ENCODE data around the gene LTBP1. TPM values are rescaled to one million over a fixed set of nuclear protein-coding genes. Genes with fewer than 3 reads are reported as not detected.

The LTBP1 gene
- total RNA-seq, 1 donor from 2014 or later, result 48.4 TPM

DNA sequence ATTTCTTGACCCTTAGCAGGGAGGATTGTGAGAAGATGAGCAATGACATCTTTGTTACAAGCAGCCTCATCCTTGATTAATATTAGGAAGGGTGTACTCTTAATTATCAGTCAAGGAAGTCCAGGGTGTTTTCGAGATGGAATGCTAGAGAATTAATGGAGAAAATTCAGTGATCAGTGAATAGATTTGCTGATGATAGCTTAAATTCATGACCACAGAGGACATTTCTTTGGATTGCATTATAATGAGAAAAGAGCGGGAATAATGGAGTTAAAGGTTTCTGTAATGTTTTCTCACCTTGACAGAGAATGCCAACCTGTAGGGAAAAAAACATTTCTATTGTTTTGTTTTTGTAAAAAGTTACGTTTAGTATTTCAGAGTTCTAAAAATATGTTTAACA lies 249.9 kb downstream of the LTBP1 start:
- H3K36me3 ChIP-seq, result no peaks in the 10 kb centered on the region
- intact Hi-C loops (cut with DNase I), result no loop called here
- peaks cover 2% of the 10 kb centered on the region for H3K4me1 ChIP-seq
- H3K27me3 ChIP-seq, result no peaks in the 10 kb centered on the region
- TF ChIP-seq, protein P1, sequence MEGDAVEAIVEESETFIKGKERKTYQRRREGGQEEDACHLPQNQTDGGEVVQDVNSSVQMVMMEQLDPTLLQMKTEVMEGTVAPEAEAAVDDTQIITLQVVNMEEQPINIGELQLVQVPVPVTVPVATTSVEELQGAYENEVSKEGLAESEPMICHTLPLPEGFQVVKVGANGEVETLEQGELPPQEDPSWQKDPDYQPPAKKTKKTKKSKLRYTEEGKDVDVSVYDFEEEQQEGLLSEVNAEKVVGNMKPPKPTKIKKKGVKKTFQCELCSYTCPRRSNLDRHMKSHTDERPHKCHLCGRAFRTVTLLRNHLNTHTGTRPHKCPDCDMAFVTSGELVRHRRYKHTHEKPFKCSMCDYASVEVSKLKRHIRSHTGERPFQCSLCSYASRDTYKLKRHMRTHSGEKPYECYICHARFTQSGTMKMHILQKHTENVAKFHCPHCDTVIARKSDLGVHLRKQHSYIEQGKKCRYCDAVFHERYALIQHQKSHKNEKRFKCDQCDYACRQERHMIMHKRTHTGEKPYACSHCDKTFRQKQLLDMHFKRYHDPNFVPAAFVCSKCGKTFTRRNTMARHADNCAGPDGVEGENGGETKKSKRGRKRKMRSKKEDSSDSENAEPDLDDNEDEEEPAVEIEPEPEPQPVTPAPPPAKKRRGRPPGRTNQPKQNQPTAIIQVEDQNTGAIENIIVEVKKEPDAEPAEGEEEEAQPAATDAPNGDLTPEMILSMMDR (IDR thresholded peaks at IDR 0.05), result no peak
- TF ChIP-seq POLR2AphosphoS5 (IDR thresholded peaks at IDR 0.05; ENCODE audit: insufficient read depth in 1 of 2, low read depth in 1 of 2) (no peak), POLR2A (IDR thresholded peaks at IDR 0.05) (no peak)
- no peak overlapping the region for H3K27ac ChIP-seq
- no peaks in the 10 kb centered on the region for H3K9me3 ChIP-seq
- no peak overlapping the region for H3K4me3 ChIP-seq
- no peak for DNase-seq (ENCODE audit: extremely low spot score in 2 of 2)

DNA sequence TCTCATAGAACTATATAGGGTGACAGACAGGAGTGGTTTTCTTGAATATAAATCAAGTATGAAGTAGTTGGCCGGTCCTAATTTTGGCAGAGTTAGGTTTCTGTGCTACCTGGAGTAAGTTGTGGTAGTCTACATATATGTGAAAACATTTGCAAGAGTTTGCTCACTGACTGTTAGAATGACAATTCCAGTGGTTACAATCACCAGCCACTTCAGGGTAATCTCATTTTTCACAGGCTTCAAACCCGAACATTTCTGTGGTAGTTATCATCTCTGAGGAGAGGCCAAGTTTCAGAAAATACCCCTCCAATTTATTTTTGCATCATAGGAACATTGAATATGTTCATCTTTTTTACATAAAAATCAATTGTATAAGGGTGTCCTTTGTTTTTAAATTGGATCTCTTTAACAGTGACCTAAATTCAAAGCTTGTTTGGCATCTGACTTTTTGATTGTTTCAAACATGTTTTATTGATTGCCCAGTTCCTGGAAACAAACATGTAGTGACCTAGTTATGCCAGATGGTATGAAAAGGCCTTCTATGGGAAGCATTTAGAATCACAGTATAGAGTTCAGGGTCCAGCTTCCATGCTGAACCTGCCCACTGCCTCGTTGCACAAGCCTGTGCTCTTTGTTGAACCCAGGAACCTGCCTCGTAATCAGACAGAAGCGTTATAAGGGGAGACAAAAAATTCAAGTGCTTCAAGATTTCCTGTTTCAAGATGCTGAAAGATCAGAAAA lies 250.6 kb downstream of the LTBP1 start:
- DNase-seq (ENCODE audit: extremely low spot score in 2 of 2), result no peak
- intact Hi-C loops (cut with DNase I), result no loop called here

DNA sequence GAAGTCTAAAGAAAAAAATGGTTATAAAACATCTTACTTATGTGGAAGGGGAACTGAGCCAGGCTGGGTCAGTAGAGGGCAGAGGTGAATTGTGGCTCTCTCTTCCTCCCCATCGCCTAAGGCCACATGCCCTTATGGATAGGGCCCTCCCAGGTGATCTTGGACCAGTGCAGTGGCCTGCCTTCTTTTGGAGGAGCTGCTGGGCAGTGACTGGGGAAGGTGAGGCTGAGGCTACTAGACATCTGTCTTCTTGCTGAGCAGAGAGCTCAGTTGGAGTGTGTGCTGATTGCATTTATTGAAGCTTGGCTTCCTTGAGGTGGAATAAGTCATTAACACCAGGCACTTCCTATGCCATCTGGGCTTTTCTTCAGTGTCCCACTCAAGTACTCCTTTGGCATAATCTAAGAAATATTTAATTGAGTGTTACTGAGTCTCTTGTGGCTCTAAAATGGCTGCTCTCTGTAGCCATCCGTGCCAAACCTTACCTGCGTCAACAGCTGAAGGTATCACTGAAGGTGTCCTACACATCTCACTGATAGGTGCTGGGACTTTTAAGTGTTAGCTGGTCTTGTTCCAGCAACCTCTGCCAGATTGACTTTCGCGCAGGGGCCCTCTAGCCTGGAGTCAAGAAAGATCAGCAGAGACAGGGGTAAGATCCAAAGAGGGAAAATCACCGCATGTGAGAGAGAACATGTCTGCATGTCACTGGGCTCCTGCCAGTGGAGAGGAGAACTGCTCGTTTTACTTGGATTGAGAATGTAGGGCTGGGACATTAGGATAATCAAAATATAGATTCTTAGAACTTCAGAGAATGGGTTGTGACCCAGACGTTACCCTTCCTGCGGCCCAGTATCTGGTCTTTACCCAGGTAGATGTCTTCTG lies 256.1 kb downstream of the LTBP1 start:
- Histone ChIP-seq H3K4me3 (no peak overlapping the region), H3K27ac (no peak overlapping the region), H3K9me3 (no peaks in the 10 kb centered on the region), H3K36me3 (no peaks in the 10 kb centered on the region), H3K4me1 (peaks cover 23% of the 10 kb centered on the region), H3K27me3 (no peaks in the 10 kb centered on the region)
- TF ChIP-seq POLR2AphosphoS5 (IDR thresholded peaks at IDR 0.05; ENCODE audit: insufficient read depth in 1 of 2, low read depth in 1 of 2), result no peak
- no peak for TF ChIP-seq POLR2A (IDR thresholded peaks at IDR 0.05)
- TF ChIP-seq, protein P1 (IDR thresholded peaks at IDR 0.05), result no peak
- DNase-seq (ENCODE audit: extremely low spot score in 2 of 2), result no peak
- intact Hi-C loops (cut with DNase I), result no loop called here

More for the DNA sequence above, 250.6 kb downstream of the LTBP1 start:
- Histone ChIP-seq H3K36me3 (no peaks in the 10 kb centered on the region), H3K9me3 (no peaks in the 10 kb centered on the region), H3K4me3 (no peak overlapping the region), H3K27me3 (no peaks in the 10 kb centered on the region), H3K27ac (no peak overlapping the region), H3K4me1 (peaks cover 6% of the 10 kb centered on the region)
- TF ChIP-seq POLR2A (IDR thresholded peaks at IDR 0.05), result no peak
- TF ChIP-seq, protein P1 (IDR thresholded peaks at IDR 0.05), result no peak
- no peak for TF ChIP-seq POLR2AphosphoS5 (IDR thresholded peaks at IDR 0.05; ENCODE audit: insufficient read depth in 1 of 2, low read depth in 1 of 2)

DNA sequence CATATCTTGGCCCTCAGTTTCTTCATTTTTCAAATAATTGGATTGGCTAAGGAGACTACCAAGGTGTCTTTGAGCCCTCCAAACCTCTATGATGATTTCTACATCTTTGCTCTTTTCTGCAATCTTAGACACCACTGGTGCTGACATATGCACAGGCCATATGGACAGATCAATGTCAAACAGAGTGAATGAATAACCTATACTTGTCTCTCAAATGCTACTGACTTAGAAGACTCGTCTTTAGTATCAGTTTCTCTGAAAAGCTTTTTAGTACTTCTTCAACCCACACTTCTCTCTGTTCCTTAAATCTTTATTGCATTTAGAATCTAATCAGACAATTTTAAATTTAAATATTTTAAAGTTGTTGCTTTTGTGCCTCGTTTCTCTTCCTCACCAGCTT lies 258.2 kb downstream of the LTBP1 start:
- no peak for DNase-seq (ENCODE audit: extremely low spot score in 2 of 2)
- Histone ChIP-seq H3K4me3 (no peak overlapping the region), H3K27ac (no peak overlapping the region), H3K27me3 (no peaks in the 10 kb centered on the region), H3K9me3 (no peaks in the 10 kb centered on the region), H3K4me1 (peaks cover 25% of the 10 kb centered on the region), H3K36me3 (no peaks in the 10 kb centered on the region)
- TF ChIP-seq, protein P1 (IDR thresholded peaks at IDR 0.05), result no peak
- TF ChIP-seq POLR2AphosphoS5 (IDR thresholded peaks at IDR 0.05; ENCODE audit: insufficient read depth in 1 of 2, low read depth in 1 of 2) (no peak), POLR2A (IDR thresholded peaks at IDR 0.05) (no peak)
- intact Hi-C loops (cut with DNase I), result no loop called here

Data from vagina (tissue), 2 donors.